Neural crest cell (in vitro differentiated cells): ENCODE results near the gene REG4. TPM values are rescaled to one million over a fixed set of nuclear protein-coding genes. Genes with fewer than 3 reads are reported as not detected.

Experiments
- DNase-seq: peaks from one replicate; pipeline ENCODE4 v3.0.0; 2021; ENCODE audit warnings: low read depth, mixed read lengths, low spot score
- H3K27ac Mint-ChIP-seq: one replicate; pipeline ENCODE4 v1.8.0; 2021; ENCODE audit warnings: mild to moderate bottlenecking, mixed read lengths; ENCODE audit not compliant: unreplicated experiment
- H3K27me3 Mint-ChIP-seq: 2 replicates; pipeline ENCODE4 v1.8.0; 2021; ENCODE audit warnings: low read depth, mild to moderate bottlenecking, mixed read lengths
- H3K36me3 Mint-ChIP-seq: 2 replicates; pipeline ENCODE4 v1.8.0; 2021; ENCODE audit warnings: low read depth, mild to moderate bottlenecking, mixed read lengths
- H3K4me1 Mint-ChIP-seq: 2 replicates; pipeline ENCODE4 v1.8.0; 2021; ENCODE audit warnings: mixed read lengths
- H3K4me3 Mint-ChIP-seq: one replicate; pipeline ENCODE4 v1.8.0; 2021; ENCODE audit warnings: mild to moderate bottlenecking, mixed read lengths
- H3K9me3 Mint-ChIP-seq: 2 replicates; pipeline ENCODE4 v1.8.0; 2021; ENCODE audit warnings: mixed read lengths
- total RNA-seq: library from RNA; stranded (reverse); gene quantifications from 2 replicates; pipeline ENCODE4 v1.2.1, GENCODE V29; 2021
- TF ChIP-seq, protein P1 (sequence below): fragments of 200-600 bp; sonication (generic); conservative IDR thresholded peaks from 2 replicates; pipeline ENCODE4 v1.5.0; 2021; ENCODE audit warnings: antibody characterized with exemption, mild to moderate bottlenecking

The REG4 gene
- total RNA-seq, 1 donor from 2014 or later: not detected

DNA sequence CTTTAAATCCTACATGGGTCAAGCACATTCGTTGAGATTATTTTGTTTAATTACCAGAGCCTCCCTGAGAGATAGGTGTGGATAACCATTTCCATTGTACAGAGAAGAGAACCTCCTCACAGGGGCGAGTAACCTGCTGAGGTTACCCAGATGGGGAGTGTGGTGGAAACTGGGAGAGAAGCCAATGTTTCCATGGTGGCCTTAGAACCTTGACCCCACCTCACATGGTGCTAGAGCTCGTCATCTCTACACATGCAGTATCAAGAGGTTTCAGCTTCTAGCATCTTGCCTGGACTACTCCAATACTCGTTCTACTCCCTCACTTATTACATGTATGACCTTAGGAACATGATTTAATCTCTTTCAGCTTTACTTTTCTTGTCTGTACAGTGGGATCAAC is 4.8 kb downstream of the REG4 start:
- Mint-ChIP-seq H3K36me3 (no peaks in the 10 kb centered on the region), H3K4me3 (no peak overlapping the region), H3K4me1 (no peaks in the 10 kb centered on the region), H3K27ac (no peak overlapping the region), H3K27me3 (peaks cover 36% of the 10 kb centered on the region), H3K9me3 (no peaks in the 10 kb centered on the region)
- DNase-seq: no peak
- TF ChIP-seq, protein P1, sequence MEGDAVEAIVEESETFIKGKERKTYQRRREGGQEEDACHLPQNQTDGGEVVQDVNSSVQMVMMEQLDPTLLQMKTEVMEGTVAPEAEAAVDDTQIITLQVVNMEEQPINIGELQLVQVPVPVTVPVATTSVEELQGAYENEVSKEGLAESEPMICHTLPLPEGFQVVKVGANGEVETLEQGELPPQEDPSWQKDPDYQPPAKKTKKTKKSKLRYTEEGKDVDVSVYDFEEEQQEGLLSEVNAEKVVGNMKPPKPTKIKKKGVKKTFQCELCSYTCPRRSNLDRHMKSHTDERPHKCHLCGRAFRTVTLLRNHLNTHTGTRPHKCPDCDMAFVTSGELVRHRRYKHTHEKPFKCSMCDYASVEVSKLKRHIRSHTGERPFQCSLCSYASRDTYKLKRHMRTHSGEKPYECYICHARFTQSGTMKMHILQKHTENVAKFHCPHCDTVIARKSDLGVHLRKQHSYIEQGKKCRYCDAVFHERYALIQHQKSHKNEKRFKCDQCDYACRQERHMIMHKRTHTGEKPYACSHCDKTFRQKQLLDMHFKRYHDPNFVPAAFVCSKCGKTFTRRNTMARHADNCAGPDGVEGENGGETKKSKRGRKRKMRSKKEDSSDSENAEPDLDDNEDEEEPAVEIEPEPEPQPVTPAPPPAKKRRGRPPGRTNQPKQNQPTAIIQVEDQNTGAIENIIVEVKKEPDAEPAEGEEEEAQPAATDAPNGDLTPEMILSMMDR: no peak

DNA sequence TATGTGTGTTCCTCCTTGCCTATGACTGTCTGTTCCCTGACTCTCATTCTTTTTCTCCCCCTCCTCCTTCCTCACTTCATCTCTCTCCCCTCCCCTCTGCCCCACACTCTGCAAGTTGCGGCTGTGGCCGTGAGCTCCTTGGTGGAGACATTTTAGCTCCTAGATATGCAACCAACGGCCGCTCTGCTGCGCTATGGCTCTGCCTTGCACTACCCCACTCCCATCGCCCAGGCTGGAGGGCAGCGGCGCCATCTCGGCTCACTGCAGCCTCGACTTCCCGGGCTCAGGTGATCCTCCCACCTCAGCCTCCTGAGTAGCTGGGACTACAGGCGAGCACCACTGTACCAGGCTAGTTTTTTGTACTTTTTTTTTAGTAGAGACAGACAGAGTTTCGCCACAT is 5.5 kb downstream of the REG4 start:
- DNase-seq: no peak
- Mint-ChIP-seq H3K27me3 (peaks cover 36% of the 10 kb centered on the region), H3K9me3 (no peaks in the 10 kb centered on the region), H3K36me3 (no peaks in the 10 kb centered on the region), H3K27ac (no peak overlapping the region), H3K4me1 (no peaks in the 10 kb centered on the region), H3K4me3 (no peak overlapping the region)
- TF ChIP-seq, protein P1: no peak

DNA sequence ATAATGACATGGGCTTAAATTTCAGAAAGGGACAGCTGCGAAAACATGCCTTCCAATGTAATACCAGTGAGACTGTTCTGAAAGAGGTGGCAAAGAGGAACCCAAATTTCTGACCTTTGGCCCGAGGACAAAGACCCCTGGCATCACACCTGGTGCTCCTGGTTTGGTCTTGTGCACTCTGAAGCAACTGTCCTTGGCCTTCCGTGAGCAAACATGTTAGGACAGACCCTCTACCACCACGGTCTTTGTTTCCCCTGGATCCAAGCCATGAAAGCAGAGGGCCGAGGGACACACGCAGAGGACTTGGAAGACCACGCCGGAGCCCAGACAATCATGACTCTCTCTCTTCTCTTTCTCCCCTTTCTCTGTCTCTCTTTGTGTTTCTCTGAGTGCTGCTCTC is 6.0 kb downstream of the REG4 start:
- Mint-ChIP-seq H3K27me3 (peaks cover 36% of the 10 kb centered on the region), H3K9me3 (no peaks in the 10 kb centered on the region), H3K27ac (no peak overlapping the region), H3K4me3 (no peak overlapping the region), H3K36me3 (no peaks in the 10 kb centered on the region), H3K4me1 (no peaks in the 10 kb centered on the region)
- TF ChIP-seq, protein P1: no peak
- no peak for DNase-seq

DNA sequence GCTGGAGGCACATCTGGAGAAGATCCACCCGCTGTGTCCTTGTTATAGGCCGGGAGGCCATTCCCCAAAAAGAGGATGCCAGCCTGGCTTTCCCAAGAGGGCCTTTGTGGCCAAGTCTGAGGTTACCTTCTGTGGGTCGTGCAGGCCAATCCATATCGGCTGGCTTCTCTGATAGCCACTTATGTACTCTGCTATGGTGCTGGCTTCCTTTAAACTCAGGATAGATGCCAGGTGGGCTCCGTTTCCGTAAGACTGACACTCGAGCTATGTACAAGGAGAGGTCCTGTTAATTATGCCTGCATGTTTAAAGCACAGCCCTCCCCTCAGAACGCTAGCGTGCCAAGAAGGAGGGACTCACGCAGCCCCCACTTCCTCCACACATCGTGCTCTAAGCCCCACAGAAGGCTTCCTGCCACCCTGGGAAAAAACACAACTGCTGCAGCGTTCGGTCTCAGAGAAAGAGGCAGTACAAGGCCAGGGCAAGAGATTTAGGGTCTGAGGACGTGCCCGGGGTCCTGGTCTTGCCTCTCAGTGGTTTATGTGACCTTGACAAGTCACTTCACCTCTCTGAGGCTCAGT is 11.6 kb downstream of the REG4 start:
- Mint-ChIP-seq H3K36me3 (no peaks in the 10 kb centered on the region), H3K9me3 (no peaks in the 10 kb centered on the region), H3K4me3 (no peak overlapping the region), H3K27me3 (peaks cover 2% of the 10 kb centered on the region), H3K27ac (no peak overlapping the region), H3K4me1 (peaks cover 4% of the 10 kb centered on the region)
- TF ChIP-seq, protein P1: no peak
- no peak for DNase-seq

DNA sequence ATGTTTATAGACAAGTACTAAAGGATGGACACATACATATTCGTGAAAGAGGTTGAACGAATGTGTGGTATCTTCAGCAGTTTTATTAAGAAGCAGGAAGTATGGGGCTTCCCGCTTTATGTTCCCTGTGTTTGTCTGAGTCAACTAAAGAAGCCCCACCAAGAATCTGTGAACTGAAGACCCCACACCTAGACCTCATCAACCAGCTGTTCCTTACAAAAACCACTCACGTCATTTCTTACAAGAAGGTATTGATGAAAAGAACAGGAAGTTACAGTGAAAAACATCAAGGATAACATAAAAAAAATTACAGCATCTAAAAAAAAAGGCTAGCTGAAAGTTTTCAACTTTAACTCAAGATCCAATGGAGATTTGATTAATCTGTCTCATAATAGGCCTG is 12.3 kb downstream of the REG4 start:
- Mint-ChIP-seq H3K9me3 (no peaks in the 10 kb centered on the region), H3K4me3 (no peak overlapping the region), H3K4me1 (peaks cover 4% of the 10 kb centered on the region), H3K27me3 (peaks cover 2% of the 10 kb centered on the region), H3K36me3 (no peaks in the 10 kb centered on the region), H3K27ac (no peak overlapping the region)
- TF ChIP-seq, protein P1: no peak
- DNase-seq: no peak
